KMS-11 (cell line): ENCODE results near the gene PAK1.

Source experiments
- H2AFZ ChIP-seq: fragments of 200-600 bp; sonication (generic); 2 replicates; pipeline ENCODE4 v1.6.1; 2016; ENCODE audit warnings: antibody characterized with exemption, mixed run types, low read depth
- H3K27ac ChIP-seq: fragments of 200-600 bp; sonication (generic); 2 replicates; pipeline ENCODE4 v1.6.1; 2016; ENCODE audit warnings: mild to moderate bottlenecking, mixed run types
- H3K27me3 ChIP-seq: fragments of 200-600 bp; sonication (generic); 2 replicates; pipeline ENCODE4 v1.6.1; 2017; ENCODE audit warnings: mild to moderate bottlenecking, low read depth, mixed run types, moderate library complexity; ENCODE audit not compliant: insufficient read depth
- H3K36me3 ChIP-seq: fragments of 200-600 bp; sonication (generic); 2 replicates; pipeline ENCODE4 v1.6.1; 2017; ENCODE audit warnings: mild to moderate bottlenecking, mixed run types; ENCODE audit not compliant: insufficient read depth
- H3K4me1 ChIP-seq: fragments of 200-600 bp; sonication (generic); 2 replicates; pipeline ENCODE4 v1.6.1; 2016; ENCODE audit warnings: mild to moderate bottlenecking, low read depth, mixed run types; ENCODE audit not compliant: poor library complexity, severe bottlenecking
- H3K4me2 ChIP-seq: fragments of 200-600 bp; sonication (generic); 2 replicates; pipeline ENCODE4 v1.7.0; 2016; ENCODE audit warnings: mild to moderate bottlenecking, mixed run types
- H3K4me3 ChIP-seq: fragments of 200-600 bp; sonication (generic); IDR thresholded peaks from 2 replicates; pipeline ENCODE4 v1.6.1; 2017; ENCODE audit warnings: low read depth, low read length, mixed read lengths; ENCODE audit not compliant: insufficient read depth
- H3K79me2 ChIP-seq: fragments of 200-600 bp; sonication (generic); 2 replicates; pipeline ENCODE4 v1.6.1; 2016; ENCODE audit warnings: low read depth, mixed run types; ENCODE audit not compliant: insufficient read depth
- H3K9ac ChIP-seq: fragments of 200-600 bp; sonication (generic); 2 replicates; pipeline ENCODE4 v1.6.1; 2016; ENCODE audit warnings: mild to moderate bottlenecking, mixed run types
- H4K20me1 ChIP-seq: fragments of 200-600 bp; sonication (generic); 2 replicates; pipeline ENCODE4 v1.6.1; 2016; ENCODE audit warnings: mild to moderate bottlenecking, mixed run types; ENCODE audit not compliant: insufficient read depth
- TF ChIP-seq, protein P1 (sequence below): fragments of 200-600 bp; sonication (generic); conservative IDR thresholded peaks from 2 replicates; pipeline ENCODE4 v1.6.1; 2017; ENCODE audit warnings: low read depth, mild to moderate bottlenecking, antibody characterized with exemption, low read length, moderate library complexity, mixed read lengths

The PAK1 gene

DNA sequence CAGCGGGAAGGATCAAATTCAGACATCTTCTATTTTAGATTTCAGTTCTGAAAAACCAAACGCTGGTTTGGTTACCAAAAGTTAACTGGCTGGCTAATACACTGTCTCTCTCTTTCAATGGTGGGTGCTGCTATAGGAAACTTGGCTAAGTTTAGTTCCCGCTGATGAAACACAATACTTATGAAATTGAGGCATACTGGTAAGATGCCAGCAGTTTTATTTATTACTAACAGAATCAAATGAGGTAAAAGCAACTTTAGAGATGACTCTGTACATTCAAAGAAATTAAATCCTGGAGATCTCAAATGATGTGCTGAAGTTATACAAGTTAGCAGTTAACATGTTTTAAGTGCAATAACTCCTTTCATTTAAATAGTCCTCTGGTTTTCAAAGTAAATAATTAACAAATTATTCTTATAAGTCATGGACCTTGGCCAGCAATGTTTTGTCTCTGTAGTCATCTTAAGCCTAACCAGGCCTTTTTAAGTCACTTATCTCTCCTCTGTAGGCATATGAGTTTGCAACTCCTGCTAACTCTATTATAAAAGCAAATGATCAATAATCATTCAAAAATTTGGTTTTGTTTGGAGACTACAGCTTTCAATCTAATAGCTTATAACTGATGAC is 54.8 kb downstream of the PAK1 start:
- Histone ChIP-seq H3K4me2 (peak overlapping the region; percentile 14; the same call in 1 of the 2 replicates), H3K27me3 (no peaks in the 10 kb centered on the region), H2AFZ (no peak overlapping the region), H4K20me1 (no peaks in the 10 kb centered on the region), H3K4me1 (peaks cover 15% of the 10 kb centered on the region), H3K4me3 (no peak overlapping the region), H3K27ac (no peak overlapping the region), H3K79me2 (no peaks in the 10 kb centered on the region), H3K36me3 (no peaks in the 10 kb centered on the region), H3K9ac (no peak overlapping the region)
- TF ChIP-seq, protein P1, sequence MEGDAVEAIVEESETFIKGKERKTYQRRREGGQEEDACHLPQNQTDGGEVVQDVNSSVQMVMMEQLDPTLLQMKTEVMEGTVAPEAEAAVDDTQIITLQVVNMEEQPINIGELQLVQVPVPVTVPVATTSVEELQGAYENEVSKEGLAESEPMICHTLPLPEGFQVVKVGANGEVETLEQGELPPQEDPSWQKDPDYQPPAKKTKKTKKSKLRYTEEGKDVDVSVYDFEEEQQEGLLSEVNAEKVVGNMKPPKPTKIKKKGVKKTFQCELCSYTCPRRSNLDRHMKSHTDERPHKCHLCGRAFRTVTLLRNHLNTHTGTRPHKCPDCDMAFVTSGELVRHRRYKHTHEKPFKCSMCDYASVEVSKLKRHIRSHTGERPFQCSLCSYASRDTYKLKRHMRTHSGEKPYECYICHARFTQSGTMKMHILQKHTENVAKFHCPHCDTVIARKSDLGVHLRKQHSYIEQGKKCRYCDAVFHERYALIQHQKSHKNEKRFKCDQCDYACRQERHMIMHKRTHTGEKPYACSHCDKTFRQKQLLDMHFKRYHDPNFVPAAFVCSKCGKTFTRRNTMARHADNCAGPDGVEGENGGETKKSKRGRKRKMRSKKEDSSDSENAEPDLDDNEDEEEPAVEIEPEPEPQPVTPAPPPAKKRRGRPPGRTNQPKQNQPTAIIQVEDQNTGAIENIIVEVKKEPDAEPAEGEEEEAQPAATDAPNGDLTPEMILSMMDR = no peak

DNA sequence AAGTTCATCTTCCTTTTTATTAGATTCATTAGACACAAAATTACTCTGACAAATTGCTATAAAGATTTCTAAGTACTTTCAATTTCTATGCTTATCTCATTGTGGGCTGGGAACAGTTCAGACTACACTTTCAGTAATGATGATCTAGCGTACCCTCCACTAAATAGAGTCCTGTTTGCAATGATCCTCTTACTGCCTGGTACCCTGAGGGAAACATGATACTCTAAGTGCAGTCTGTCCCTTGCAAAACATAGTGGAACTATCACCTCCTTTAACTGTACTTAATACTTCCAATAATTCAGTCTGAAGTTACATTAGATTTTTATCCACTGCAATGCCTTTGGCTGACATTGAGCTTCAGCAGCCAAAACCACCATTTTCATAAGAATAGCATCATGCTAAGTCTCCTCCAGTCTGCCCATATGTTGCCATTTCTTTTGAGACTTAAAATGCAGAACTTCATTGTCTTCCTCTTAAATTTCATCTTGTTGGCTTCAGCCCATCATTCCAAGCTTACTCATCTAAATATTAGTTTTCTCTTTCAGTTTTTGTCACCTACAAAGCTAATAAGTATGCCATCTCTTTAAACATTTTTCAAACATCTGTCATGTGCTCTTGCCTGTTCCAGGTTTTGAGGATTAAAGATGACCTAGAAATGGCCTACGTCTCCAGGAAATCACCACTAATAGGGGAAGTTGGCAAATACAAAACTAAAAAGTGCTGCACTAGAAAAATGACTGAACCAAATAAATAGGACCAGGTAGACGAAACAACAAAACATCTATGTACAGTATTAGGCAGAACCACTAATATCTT is 55.5 kb downstream of the PAK1 start:
- TF ChIP-seq, protein P1 = no peak
- Histone ChIP-seq H3K4me1 (peaks cover 15% of the 10 kb centered on the region), H3K79me2 (no peaks in the 10 kb centered on the region), H4K20me1 (no peaks in the 10 kb centered on the region), H3K9ac (no peak overlapping the region), H3K27ac (no peak overlapping the region), H3K27me3 (no peaks in the 10 kb centered on the region), H2AFZ (no peak overlapping the region), H3K4me2 (peak overlapping the region; percentile 14; the same call in 1 of the 2 replicates), H3K4me3 (no peak overlapping the region), H3K36me3 (no peaks in the 10 kb centered on the region)

DNA sequence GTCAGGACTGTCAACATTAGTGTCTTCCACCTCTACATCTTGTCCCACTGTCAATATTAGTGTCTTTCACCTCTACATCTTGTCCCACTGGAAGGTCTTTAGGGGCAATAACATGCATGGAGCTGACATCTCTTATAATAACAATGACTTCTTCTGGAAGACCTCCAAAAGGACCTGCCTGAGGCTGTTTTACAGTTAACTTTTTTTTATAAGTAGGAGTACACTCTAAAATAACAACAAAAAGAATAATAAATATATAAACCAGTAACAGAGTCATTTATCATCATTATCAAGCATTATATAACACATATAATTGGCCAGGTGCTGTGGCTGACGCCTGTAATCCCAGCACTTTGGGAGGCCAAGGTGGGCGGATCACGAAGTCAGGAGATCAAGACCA is 57.5 kb downstream of the PAK1 start:
- Histone ChIP-seq H3K36me3 (no peaks in the 10 kb centered on the region), H3K9ac (no peak overlapping the region), H3K27ac (no peak overlapping the region), H2AFZ (no peak overlapping the region), H3K79me2 (no peaks in the 10 kb centered on the region), H4K20me1 (no peaks in the 10 kb centered on the region), H3K4me1 (peaks cover 21% of the 10 kb centered on the region), H3K27me3 (no peaks in the 10 kb centered on the region), H3K4me3 (no peak overlapping the region), H3K4me2 (no peak overlapping the region)
- TF ChIP-seq, protein P1 = no peak

DNA sequence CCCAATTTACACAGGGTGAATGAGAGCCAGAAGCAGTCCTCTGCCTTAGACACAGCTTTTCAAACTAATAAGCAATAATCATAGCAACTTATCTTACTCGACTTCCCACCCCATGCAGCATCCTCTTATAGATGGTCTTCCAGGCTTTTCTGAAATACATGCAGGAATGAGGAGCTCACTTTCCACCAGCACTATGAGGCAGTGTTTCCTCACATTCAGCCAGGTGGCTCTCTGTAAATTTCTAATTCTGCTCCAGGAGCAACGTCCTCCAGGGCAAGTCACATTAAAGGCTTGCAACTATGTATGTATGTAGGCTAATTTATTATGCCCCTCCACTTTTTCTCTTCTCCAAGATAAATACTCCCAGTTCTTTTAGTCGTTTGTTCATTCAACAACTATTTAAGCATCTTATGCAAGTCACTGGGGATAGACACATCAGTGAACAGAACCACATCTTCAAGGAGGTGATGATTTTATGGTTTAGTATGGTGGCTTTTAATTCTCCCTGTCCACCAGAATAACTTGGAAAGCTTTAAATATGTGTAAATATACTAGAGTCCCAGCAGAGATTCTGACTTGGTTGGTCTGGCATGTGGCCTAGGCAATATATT is 59.9 kb downstream of the PAK1 start:
- H3K36me3 ChIP-seq = no peaks in the 10 kb centered on the region
- H3K27me3 ChIP-seq = no peaks in the 10 kb centered on the region
- H3K27ac ChIP-seq = no peak overlapping the region
- H3K9ac ChIP-seq = no peak overlapping the region
- H3K79me2 ChIP-seq = no peaks in the 10 kb centered on the region
- no peaks in the 10 kb centered on the region for H4K20me1 ChIP-seq
- no peak overlapping the region for H3K4me3 ChIP-seq
- H3K4me2 ChIP-seq = no peak overlapping the region
- no peak overlapping the region for H2AFZ ChIP-seq
- TF ChIP-seq, protein P1 = no peak
- H3K4me1 ChIP-seq = peaks cover 19% of the 10 kb centered on the region
